Hippocampal formation (tissue), 2 donors: ENCODE measurements around the gene SLC12A6.

Source experiments
- DNase-seq, 2 donors: peaks; one replicate each; lab custom pipeline; 2025; lab: John Stamatoyannopoulos, UW

SLC12A6 gene

DNA sequence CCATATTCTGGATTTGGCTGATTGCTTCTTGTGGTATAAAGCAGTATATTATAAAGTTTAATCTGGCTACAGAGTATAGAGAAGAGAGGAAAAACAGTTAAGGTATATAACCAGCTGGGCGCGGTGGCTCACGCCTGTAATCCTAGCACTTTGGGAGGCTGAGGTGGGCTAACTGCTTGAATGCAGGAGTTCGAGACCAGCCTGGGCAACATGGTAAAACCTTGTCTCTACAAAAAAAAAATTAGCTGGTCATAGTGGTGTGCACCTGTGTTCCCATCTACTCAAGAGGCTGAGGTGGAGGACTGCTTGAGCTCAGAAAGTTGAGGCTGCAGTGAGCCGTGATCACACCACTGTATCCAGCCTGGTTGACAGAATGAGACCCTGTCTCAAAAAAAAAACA, 7.3 kb downstream of the SLC12A6 start:
- no peak for DNase-seq

DNA sequence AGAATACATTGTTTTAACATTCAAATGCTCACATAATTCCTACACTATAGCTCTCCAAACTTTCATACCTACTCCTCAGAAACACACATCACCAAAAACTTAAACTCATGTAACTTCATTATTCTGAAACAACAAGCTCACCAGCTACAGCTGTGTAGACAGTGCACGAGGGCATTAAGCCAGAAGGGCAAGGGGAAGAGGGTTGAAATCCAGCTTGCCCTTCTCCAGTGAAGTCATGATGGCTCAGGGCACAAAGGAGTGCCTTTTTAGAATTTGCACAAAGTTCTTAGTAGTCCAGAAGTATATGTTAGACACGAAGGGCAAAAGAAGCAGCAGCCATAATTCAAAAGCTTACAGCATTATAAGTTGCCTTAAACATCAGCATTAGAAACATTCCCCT, 8.6 kb downstream of the SLC12A6 start:
- no peak for DNase-seq

DNA sequence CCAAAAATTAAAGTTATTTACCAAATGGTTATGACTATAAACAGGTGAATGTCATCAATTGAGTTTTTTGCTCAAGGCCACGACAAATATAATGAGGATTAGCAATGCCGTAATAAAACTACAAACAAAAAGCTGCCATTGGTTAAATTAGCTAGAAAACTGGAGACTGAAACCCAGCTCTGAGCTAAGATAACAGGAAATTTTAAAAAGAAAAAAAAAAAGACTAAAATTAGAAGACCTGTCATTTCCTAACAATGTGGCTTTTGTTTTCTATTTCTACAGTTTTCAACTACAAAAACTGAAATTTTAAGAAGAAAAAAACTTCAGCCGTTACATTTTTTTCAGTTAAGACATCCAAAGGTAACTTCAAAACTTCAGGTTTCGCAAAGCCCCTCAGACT, 9.7 kb downstream of the SLC12A6 start:
- no peak for DNase-seq

DNA sequence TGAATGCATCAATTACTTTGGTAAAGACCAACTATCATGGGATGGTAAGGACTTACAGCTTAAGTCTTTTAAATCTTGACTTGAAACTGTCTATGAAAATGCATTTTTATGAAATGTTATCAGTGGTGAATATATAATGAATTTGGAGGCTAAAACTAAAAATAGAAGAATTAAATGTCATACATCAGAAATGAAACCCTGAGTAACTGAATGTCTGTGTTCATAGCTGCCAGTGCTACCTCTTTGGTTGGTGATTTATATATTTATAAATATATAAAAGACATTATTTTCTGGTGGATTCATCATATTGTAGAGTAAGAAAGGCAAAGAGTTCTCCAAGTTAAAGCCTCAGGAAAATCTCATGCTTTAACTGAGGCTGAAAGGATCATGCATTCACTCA, 12.2 kb downstream of the SLC12A6 start:
- DNase-seq: no peak

DNA sequence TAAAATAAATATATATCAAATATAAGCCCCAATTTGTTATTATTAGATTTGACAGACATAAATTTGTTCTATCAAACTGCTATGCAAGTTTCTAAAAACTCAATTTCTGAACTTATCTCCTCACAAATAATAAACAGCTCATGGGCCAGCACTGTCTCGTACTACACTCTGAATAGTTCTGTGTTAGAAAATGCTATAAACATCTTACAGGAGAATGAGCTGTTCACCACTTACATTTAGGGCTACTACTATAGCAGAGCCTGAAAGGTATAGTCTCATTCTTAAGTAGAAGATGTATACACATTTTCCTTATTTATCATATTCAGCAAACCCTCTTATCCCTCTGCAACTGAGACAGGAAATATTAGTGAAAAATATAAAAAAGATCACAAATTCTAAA, 12.6 kb downstream of the SLC12A6 start:
- no peak for DNase-seq

GRCh38 chr15:34323217-34323616, 14.4 kb downstream of the SLC12A6 start:
- no peak for DNase-seq

GRCh38 chr15:34318277-34319079, 19.1 kb downstream of the SLC12A6 start:
- DNase-seq: peak in 1 of 2 donors; percentile 10

DNA sequence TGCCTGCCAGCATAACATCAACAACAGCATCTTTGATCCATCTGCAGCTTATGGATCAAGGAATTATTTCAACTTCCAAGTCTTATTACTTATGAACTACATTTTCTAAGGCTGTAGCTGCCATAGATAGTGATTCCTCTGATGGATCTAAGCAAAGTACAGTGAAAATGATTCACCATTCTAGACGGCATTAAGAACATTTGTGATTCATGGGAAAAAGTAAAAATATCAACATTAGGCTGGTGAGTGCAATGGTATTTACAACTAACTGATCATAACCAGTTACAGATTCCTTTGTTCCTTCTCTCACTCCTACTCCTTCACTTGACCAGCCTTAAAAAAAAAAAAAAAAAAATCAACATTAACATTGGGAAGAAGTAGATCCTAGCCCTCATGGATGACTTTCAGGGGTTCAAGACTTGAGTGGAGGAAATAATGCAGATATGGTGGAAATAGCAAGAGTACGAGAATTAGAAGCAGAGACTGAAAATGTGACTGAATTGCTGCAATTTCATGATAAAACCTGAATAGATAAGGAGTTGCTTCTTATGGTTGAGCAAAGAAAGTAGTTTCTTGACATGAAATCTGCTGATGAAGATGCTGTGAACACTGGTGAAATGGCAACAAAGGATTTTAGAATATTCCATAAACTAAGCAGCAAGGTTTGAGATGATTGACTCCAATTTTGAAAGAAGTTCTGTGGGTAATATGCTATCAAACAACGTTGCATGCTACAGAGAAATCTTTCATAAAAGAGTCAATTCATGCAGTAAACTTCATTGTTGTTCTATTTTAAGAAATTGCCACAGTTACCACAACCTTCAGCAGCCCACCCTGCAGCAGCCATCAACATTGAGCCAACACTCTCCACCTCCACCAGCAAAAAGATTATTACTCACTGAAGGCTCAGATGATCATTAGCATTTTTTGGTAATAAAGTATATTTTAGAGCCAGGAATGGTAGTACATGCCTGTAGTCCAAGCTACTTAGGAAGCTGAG, 22.8 kb downstream of the SLC12A6 start:
- no peak for DNase-seq

DNA sequence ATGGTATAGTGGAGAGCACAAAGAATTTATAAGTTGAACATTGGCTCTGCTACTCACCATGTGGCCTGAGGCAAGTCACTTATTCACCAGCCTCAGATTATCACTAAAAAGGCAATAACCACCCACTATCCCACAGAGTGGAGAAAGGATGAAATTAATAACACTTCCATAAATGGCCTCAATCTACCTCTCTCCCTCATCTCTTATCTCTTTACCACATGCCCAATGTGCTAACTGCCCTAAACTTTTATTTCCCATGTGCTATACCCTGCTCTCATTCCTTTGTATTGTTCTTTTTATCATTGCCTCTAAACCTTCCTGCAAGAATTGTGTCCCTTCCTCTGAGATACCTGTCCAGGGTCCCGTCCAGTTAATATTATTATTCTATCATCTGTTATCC, 26.0 kb downstream of the SLC12A6 start:
- no peak for DNase-seq

- no peak for DNase-seq
Observed at GRCh38 chr15:34304613-34305012, 33.0 kb downstream of the SLC12A6 start.

- no peak for DNase-seq
Observed at GRCh38 chr15:34301058-34301457, 36.5 kb downstream of the SLC12A6 start.

GRCh38 chr15:34297059-34297458, 40.5 kb downstream of the SLC12A6 start:
- DNase-seq: no peak

DNA sequence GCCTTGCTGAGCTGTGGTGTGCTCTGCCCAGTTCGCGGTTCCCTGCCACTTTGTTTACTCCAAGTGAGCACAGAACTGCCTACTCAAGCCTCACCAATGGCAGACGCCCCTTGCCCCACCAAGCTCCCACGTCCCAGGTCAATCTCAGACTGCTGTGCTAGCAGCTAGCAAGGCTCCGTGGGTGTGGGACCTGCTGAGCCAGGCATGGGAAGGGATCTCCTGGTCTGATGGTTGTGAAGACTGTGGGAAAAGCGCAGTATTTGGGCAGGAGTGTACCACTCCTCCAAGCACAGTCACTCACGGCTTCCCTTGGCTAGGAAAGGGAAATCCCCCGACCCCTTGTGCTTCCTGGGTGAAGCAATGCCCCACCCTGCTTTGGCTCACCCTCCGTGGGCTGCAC, 45.0 kb downstream of the SLC12A6 start:
- DNase-seq: no peak

GRCh38 chr15:34284937-34285336, 52.6 kb downstream of the SLC12A6 start:
- no peak for DNase-seq

DNA sequence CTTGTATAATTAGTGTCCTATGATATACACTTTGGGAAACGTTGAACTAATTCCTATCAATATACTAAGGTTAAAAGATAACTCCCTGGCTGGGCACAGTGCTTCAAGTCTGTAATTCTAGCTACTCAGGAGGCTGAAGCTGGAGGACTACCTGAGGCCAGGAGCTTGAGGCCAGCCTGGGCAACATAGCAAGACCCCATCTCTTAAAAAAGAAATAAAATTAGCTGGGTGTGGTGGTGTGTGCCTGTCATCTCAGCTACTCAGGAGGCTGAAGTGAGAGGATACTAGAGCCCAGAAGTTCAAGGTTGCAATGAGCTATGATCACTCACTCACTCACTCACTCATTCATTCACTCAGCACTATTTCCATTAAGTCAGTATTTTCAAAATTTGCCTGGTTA, 55.2 kb downstream of the SLC12A6 start:
- DNase-seq: no peak

DNA sequence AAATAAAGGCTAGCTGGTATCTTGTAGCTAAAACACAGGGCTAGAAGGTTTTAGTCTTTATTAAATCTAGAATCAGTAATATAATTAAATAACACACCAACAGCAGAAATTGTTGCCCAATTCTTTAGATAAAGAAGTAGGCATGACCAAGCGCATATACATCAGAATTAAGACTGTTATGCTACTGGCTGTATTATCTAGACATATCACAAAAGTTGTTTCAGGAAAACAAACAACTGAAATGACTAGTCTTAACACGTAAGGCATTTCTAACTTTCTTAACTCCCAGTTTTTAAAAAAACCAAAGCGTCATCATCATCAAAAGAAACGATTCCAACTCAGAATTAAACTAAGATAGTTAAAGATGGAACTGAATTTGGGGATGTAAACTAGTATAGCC, 57.4 kb downstream of the SLC12A6 start:
- DNase-seq: no peak

DNA sequence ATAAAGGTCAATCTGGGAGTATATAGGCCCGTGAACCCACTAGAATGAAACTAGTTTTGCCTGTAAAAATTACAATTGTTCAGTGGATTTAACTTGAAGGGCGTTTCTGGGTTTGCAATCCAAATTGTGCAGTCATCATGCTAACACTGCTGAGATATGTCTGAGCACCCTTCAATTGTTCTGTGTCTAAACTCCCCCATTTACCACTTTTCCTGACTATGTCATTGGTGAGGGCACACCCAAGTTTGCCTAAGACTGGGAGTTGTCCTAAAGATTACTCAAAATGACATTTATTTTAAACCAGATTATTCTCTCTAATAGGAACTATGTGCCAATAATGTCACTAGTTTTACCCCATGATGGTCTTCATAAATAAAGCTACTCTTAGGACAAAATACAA, 58.2 kb downstream of the SLC12A6 start:
- DNase-seq: no peak

DNA sequence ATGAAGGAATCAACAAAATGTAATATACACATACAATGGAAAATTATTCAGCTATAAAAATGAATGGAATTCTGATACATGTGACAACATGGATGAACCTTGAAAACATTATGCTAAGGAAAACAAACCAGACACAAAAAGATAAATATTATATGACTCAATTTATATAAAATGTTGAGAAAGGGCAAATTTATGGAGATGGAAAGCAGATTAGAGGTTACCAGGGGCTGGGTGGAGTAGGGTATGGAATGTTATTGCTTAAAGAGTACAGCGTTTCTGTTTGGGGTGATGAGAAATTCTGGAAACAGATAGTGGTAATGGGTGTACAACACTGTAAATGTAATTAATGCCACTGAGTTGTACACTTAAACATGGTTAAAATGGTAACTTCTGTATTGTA, 61.9 kb downstream of the SLC12A6 start:
- no peak for DNase-seq

DNA sequence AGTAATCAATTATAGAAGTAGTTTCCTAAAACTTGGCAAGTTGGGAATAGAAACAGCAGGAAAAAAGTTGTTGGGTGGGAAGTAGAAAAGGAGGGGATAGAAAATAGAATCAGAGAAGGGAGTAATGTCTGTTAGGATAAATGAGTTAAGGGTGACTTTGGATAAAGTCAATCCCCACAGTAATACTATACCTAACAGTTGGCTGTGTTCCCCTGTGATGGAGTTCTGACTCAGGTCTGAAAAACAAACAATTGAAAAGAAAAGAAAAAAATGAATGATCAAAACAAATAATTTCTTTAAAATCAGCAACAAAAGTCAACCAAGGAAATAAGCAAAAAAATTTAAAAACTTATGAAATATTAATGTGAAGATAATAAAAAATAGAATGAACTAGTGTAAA, 62.4 kb downstream of the SLC12A6 start:
- no peak for DNase-seq

DNA sequence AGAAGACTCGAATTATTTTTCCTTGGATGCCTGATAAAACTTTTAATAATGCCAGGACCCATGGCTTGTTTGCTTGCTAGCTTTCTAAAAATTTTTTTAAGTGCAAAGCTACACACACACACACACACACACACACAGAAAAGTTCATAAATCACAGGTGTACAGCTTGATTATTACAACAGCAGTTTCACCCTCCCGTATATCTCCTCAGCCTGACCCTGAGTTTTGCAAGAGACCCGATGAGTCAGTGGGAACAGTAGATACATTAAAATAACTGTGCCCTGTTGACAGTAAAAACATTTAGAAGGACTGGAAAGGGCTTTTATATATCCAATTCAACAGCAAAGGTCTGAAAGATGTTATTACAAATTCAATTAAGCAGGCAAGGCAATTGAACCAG, 66.1 kb downstream of the SLC12A6 start:
- no peak for DNase-seq

DNA sequence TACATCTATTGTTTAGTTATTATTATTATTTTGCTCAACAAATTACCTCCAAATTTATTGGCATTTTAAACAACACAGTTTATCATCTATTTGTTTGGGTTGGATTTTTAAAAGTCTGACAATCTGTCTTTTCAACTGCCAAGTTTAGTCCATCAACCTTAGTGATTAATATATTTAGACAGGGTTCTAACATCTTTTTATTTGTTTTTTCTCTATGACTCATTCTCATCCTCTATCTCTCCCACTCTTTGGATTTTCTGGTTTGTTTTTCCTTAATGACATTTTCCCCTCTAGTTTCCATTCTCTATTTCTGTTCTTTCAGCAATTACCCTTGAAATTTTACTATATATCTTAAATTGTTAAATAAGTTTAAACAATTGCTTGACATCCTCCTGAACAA, 70.8 kb downstream of the SLC12A6 start:
- DNase-seq: no peak

GRCh38 chr15:34264076-34264475, 73.5 kb downstream of the SLC12A6 start:
- no peak for DNase-seq

GRCh38 chr15:34262362-34262761, 75.2 kb downstream of the SLC12A6 start:
- DNase-seq: no peak
